ENCODE results near the gene FNDC5.

Gene FNDC5

DNA sequence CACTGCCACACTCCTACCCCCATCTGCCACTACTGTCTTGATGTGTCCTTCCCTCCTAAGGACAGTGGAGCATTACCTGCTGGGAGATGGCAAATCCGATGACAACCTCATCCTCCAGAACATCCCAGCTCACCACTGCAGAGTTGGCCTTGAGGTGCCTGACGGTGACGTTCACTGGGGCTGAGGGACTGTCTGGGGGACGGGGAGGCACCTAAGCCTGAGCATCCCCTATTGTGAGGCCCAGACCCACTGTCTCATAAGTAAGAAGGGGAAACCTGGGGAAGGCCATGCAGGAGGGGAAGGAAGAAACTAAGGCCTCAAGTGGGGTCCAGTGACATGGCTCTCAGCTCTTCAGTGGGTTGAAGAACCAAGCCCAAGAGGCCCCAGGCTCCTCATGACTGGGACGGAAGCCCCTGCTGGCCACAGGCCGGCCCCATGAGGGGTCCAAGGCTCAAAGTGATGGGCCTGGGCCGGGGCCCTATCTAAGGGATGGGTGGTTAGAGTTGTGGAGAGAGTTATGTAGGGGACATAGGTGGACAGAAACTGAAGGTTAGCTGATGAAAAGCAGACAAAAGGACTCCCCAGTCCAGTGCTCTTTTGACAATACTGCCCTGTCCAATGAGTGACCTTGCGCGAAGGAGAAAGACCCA is 1.8 kb downstream of the FNDC5 start:
- TF ChIP-seq, protein P1, sequence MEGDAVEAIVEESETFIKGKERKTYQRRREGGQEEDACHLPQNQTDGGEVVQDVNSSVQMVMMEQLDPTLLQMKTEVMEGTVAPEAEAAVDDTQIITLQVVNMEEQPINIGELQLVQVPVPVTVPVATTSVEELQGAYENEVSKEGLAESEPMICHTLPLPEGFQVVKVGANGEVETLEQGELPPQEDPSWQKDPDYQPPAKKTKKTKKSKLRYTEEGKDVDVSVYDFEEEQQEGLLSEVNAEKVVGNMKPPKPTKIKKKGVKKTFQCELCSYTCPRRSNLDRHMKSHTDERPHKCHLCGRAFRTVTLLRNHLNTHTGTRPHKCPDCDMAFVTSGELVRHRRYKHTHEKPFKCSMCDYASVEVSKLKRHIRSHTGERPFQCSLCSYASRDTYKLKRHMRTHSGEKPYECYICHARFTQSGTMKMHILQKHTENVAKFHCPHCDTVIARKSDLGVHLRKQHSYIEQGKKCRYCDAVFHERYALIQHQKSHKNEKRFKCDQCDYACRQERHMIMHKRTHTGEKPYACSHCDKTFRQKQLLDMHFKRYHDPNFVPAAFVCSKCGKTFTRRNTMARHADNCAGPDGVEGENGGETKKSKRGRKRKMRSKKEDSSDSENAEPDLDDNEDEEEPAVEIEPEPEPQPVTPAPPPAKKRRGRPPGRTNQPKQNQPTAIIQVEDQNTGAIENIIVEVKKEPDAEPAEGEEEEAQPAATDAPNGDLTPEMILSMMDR (IDR thresholded peaks at IDR 0.05; ENCODE audit: insufficient read depth, low read depth, low read length, missing control alignments), result no peak
- no peak for DNase-seq (ENCODE audit: low read depth)
- no peak overlapping the region for H3K4me3 ChIP-seq (ENCODE audit: low read length)

DNA sequence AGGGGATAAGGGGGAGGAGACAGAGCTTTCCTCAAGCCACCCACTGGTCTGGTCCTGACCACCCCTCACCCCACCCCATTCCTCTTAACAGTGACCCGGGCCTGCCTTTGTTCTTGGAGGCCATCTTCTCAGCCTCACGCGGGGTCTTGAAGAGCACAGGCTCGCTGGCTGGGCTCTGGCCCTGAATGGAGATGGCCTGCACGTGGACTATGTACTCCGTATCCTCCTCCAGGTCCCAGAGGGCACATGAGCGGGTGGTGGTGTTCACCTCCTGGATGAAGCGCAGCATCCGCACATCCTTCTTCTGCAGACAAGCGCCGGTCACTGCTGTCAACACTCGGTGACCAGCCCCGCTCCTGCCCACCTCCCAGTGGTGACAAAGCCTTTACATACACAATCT is 2.6 kb downstream of the FNDC5 start:
- no peak for DNase-seq (ENCODE audit: low read depth)
- no peak overlapping the region for H3K4me3 ChIP-seq (ENCODE audit: low read length)
- TF ChIP-seq, protein P1 (IDR thresholded peaks at IDR 0.05; ENCODE audit: insufficient read depth, low read depth, low read length, missing control alignments), result no peak

DNA sequence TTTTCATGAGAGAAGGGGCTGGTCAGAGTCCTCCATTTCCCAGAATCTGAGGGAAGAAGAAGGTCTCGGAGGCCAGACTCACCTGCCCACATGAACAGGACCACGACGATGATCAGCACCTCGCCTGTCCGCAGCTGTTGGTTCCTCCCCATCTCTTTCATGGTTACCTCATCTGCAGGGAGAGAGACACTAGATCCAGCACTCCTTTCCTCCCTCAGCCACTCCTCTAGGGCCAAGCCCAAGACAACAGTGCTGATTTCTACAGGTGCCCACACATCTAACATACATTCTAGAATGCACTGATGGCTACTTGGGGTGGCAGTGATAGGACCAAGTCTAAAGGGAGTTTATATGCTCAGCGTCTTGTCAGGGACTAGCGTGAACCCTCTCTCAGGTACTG is 3.0 kb downstream of the FNDC5 start:
- DNase-seq (ENCODE audit: low read depth), result no peak
- no peak overlapping the region for H3K4me3 ChIP-seq (ENCODE audit: low read length)
- TF ChIP-seq, protein P1 (IDR thresholded peaks at IDR 0.05; ENCODE audit: insufficient read depth, low read depth, low read length, missing control alignments), result no peak

DNA sequence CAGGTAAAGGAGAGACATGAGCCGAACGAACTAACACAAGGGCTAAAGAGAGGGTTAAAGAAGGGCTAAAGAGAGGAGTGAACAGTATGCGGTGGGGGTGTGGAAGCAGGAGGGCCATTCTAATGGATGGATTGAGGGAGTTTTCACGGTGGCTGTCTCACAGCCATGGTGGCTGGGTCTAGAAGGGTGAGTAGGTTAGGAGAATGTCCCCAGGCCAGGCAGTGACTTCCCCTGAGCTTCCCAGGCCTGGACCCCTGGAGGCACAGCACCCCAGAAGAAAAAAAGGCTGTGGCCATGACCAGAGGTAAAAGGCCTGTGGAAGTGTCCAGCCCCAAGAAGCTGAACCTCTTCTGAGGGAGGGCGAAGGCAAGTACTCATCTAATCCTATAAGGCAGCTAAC is 3.6 kb downstream of the FNDC5 start:
- no peak overlapping the region for H3K4me3 ChIP-seq (ENCODE audit: low read length)
- TF ChIP-seq, protein P1 (IDR thresholded peaks at IDR 0.05; ENCODE audit: insufficient read depth, low read depth, low read length, missing control alignments), result no peak
- DNase-seq (ENCODE audit: low read depth), result no peak

DNA sequence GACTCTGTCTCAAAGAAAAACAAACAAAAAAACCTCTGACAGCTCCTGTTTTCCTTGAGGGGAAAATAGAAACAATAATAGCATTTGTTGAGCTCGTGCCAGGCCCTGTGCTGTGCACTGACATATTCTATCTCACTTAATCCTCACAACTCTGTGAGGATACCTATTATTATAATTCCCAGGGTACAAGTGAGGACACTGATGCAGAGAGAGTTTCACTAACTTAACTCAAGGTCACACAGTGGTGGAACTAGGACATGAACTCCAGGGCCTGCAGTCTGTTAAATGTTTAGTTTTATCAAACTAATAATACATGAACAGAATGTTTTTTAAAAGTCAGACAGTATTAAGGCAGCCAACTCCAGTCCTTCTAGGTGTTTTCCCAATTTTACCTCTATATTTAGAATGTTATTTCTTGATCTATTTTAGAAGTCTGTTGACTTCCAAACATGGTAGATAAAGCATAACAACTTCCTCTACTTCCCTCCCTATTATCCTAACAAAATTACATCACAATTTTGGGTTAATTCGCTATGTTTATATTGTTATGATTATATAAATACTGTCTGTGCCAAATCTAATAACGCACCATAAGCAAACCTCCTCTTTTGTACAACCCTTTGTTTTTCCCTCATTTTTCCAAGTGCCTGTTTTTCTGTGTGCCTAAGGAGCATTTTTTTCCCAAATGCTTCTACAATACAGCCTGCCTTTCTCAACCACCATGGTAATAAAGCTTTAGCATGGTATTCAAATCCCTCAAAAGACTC is 4.9 kb downstream of the FNDC5 start:
- TF ChIP-seq, protein P1 (IDR thresholded peaks at IDR 0.05; ENCODE audit: insufficient read depth, low read depth, low read length, missing control alignments), result no peak
- no peak overlapping the region for H3K4me3 ChIP-seq (ENCODE audit: low read length)
- no peak for DNase-seq (ENCODE audit: low read depth)

DNA sequence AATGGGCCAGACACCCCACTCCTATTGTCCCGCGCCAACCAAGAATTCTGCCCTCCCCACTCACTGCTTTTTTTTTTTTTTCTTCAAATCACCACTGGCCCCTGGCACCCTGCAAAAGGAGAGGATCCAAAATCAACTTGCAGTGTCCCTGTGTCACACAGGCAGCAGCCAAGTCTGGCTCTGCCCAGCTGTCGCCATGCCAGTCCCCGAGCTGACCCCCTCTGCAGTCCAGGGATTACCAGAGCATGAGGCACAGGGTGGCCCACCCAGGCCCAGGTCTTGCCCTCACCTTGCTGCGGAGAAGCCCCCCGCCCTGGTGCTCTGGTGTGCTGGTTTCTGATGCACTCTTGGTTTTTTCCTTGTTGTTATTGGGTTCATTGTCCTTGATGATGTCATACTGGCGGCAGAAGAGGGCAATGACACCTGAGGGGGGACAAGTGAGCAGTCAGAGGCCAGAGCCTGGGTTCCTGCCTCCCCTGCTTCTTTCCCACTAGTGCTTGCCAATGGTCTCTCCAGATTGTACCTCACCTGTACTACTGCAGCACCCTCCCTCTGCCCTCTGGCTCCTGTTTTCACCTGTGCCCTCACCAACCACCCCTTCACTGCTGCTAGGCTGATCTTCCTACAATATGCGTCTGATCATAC is 6.2 kb downstream of the FNDC5 start:
- H3K4me3 ChIP-seq (ENCODE audit: low read length), result no peak overlapping the region
- no peak for DNase-seq (ENCODE audit: low read depth)
- TF ChIP-seq, protein P1 (IDR thresholded peaks at IDR 0.05; ENCODE audit: insufficient read depth, low read depth, low read length, missing control alignments), result no peak

Data from epithelial cell of esophagus (primary cell).